22Rv1 (cell line): Measurements from ENCODE around the gene FRAT2.

Experiments
- CTCF ChIP-seq: fragments of 450-650 bp; IDR thresholded peaks from 2 replicates; pipeline ENCODE4 v1.5.1; 2017; ENCODE audit warnings: mild to moderate bottlenecking
- ZFX ChIP-seq: fragments of 450-650 bp; IDR thresholded peaks from 2 replicates; pipeline ENCODE4 v1.6.1; 2017; ENCODE audit warnings: antibody characterized with exemption, borderline replicate concordance

GRCh38 chr10:97362310-97363033 lies 27.9 kb upstream of the FRAT2 start:
- TF ChIP-seq CTCF, result no peak
- no peak for TF ChIP-seq ZFX
